Gastrocnemius medialis (tissue), 4 donors: Measurements from ENCODE around the gene GTPBP6. TPM values are rescaled to one million over a fixed set of nuclear protein-coding genes. Genes with fewer than 3 reads are reported as not detected.
A peak's percentile ranks its signal among the peaks of the same experiment; 100 is the strongest.
"Not testable (repeated sequence)": the region's sequence is repeated elsewhere in the genome, so short reads cannot be mapped to it uniquely, and the experiment has no call there.

ENCODE experiments used
- ATAC-seq, 2 donors: fragments of 150-250 bp; one replicate each; pipeline ENCODE4 v1.9.1; 2016
- DNase-seq, 2 donors: peaks; one replicate each; pipeline ENCODE4 v3.0.0-alpha.2; 2019
- H3K27ac ChIP-seq, 4 donors: fragments of 200-600 bp; sonication (generic); 1 replicate in 1 of 4; 2 replicates in 3 of 4; pipeline ENCODE4 v1.5.1; 2016 to 2018; ENCODE audit warnings: mild to moderate bottlenecking in 2 of 4, moderate library complexity in 1 of 4
- H3K27me3 ChIP-seq, 3 donors: fragments of 200-600 bp; sonication (generic) in 2 of 3; 1 replicate in 1 of 3; 2 replicates in 2 of 3; pipeline versions ENCODE4 v1.5.1 to v1.6.0; 2016 to 2019; ENCODE audit warnings: mild to moderate bottlenecking in 1 of 3, moderate library complexity in 1 of 3
- H3K36me3 ChIP-seq, 2 donors: fragments of 200-600 bp; sonication (generic) in 1 of 2; one replicate each; pipeline ENCODE4 v1.5.1; 2017 to 2018
- H3K4me1 ChIP-seq, 2 donors: fragments of 200-600 bp; sonication (generic) in 1 of 2; one replicate each; pipeline ENCODE4 v1.5.1; 2016 to 2017; ENCODE audit warnings: mild to moderate bottlenecking in 2 of 2
- H3K4me3 ChIP-seq, 4 donors: fragments of 200-600 bp; sonication (generic) in 3 of 4; 1 replicate in 1 of 4; 2 replicates in 3 of 4; pipeline ENCODE4 v1.5.1; 2016 to 2019; ENCODE audit warnings: mild to moderate bottlenecking in 2 of 4
- H3K9me3 ChIP-seq, 3 donors: fragments of 200-600 bp; sonication (generic) in 2 of 3; 1 replicate in 1 of 3; 2 replicates in 2 of 3; pipeline ENCODE4 v1.5.1; 2016 to 2019
- CTCF ChIP-seq, 5 experiments: fragments of 450-650 bp in 3 of 5; fragments of 200-600 bp in 2 of 5; sonication (generic) in 2 of 5; IDR thresholded peaks in 4 of 5; conservative IDR thresholded peaks in 1 of 5; 1 replicate in 4 of 5; 2 replicates in 1 of 5; pipeline ENCODE4 v1.5.1; 2016 to 2019; ENCODE audit warnings: antibody characterized with exemption in 5 of 5, mild to moderate bottlenecking in 3 of 5, moderate library complexity in 3 of 5
- POLR2A ChIP-seq, 2 donors: fragments of 450-650 bp; IDR thresholded peaks; one replicate each; pipeline ENCODE4 v1.6.1; 2017; ENCODE audit warnings: antibody characterized with exemption in 2 of 2, mild to moderate bottlenecking in 2 of 2, moderate library complexity in 2 of 2
- in situ Hi-C, 4 donors: fragments of 200-750 bp; cut with MboI; loops; one replicate each; pipeline versions ENCODE4 v1.15.0 to v1.8.0; 2017; ENCODE audit warnings: low sequenced_read_pairs in 4 of 4
- intact Hi-C: fragments of 100-400 bp; cut with DNase I; formaldehyde crosslinking; loops from one replicate; pipeline ENCODE4 v1.15.1; 2023; ENCODE audit warnings: low total_unique reads
- total RNA-seq, 4 donors: library from RNA; depleted of rRNA; stranded (reverse); fragments of >200 nt; gene quantifications; one replicate each; pipeline versions ENCODE4 v1.1.0 to v1.2.3, GENCODE V29; 2016

Gene GTPBP6
- total RNA-seq, 4 donors from 2014 or later: 40.1 to 79.4 (median 46.9) TPM

- Histone ChIP-seq H3K9me3 (no peaks in the 10 kb centered on the region), H3K36me3 (no peaks in the 10 kb centered on the region), H3K27me3 (peaks cover 0 to 7% (median 6%) of the 10 kb centered on the region in 3 donors), H3K4me3 (no peak overlapping the region), H3K4me1 (peaks cover 0 to 9% of the 10 kb centered on the region in 2 donors), H3K27ac (no peak overlapping the region)
- intact Hi-C loops (no loop called here), in situ Hi-C loops (loop anchor here in 1 of 4 donors (10.0 kb wide), 1 partner anchor 57 kb away; the partner anchor contains the start of gene PPP2R3B)
- no peak for ATAC-seq
- TF ChIP-seq CTCF (IDR thresholded peaks at IDR 0.05 in 4 of 5, conservative IDR thresholded peaks at IDR 0.05 in 1 of 5): no peak
- TF ChIP-seq POLR2A (IDR thresholded peaks at IDR 0.05): no peak
- DNase-seq: no peak
These were observed 9.1 kb upstream of the GTPBP6 start for GRCh38 chrX:327660-328126.

GRCh38 chrX:324664-325063 is 6.1 kb upstream of the GTPBP6 start:
- H3K9me3 ChIP-seq, H3K27ac ChIP-seq, ATAC-seq, H3K27me3 ChIP-seq, H3K36me3 ChIP-seq, intact Hi-C loops, DNase-seq, H3K4me3 ChIP-seq: not testable (repeated sequence)
- in situ Hi-C loops: loop anchor here in 1 of 4 donors (10.0 kb wide), 1 partner anchor 60 kb away; the partner anchor contains the start of gene PPP2R3B
- peaks cover 9 to 15% of the 10 kb centered on the region in 2 donors for H3K4me1 ChIP-seq

- Histone ChIP-seq H3K4me1 (peaks cover 9 to 19% of the 10 kb centered on the region in 2 donors), H3K27ac (no peak overlapping the region), H3K4me3 (no peak overlapping the region), H3K27me3 (peaks cover 0 to 7% (median 6%) of the 10 kb centered on the region in 3 donors), H3K36me3 (no peaks in the 10 kb centered on the region), H3K9me3 (no peaks in the 10 kb centered on the region)
- TF ChIP-seq CTCF (IDR thresholded peaks at IDR 0.05 in 4 of 5, conservative IDR thresholded peaks at IDR 0.05 in 1 of 5): peak in 1 of 5 experiments; percentile 30
- no peak for TF ChIP-seq POLR2A (IDR thresholded peaks at IDR 0.05)
- ATAC-seq (peak; percentile 2 to 7), DNase-seq (peak in 1 of 2 donors; percentile 25)
- intact Hi-C loops: no loop called here
- in situ Hi-C loops: loop anchor here in 1 of 4 donors (10.0 kb wide), 1 partner anchor 61 kb away; the partner anchor contains the start of gene PPP2R3B
These were observed 5.4 kb upstream of the GTPBP6 start for GRCh38 chrX:323721-324628.

- no peak for ATAC-seq
- intact Hi-C loops: no loop called here
- Histone ChIP-seq H3K9me3 (no peaks in the 10 kb centered on the region), H3K27me3 (peaks cover 0 to 7% (median 6%) of the 10 kb centered on the region in 3 donors), H3K4me1 (peaks cover 9 to 22% of the 10 kb centered on the region in 2 donors), H3K36me3 (peaks cover 0 to under 1% of the 10 kb centered on the region in 2 donors), H3K4me3 (peak overlapping the region; percentile 86 to 94 (median 90)), H3K27ac (peak overlapping the region in 3 of 4 donors; percentile 17 to 91 (median 83))
- no peak for TF ChIP-seq POLR2A (IDR thresholded peaks at IDR 0.05)
- no peak for TF ChIP-seq CTCF (IDR thresholded peaks at IDR 0.05 in 4 of 5, conservative IDR thresholded peaks at IDR 0.05 in 1 of 5)
- no peak for DNase-seq
- in situ Hi-C loops: loop anchor here in 1 of 4 donors (10.0 kb wide), 1 partner anchor 65 kb away; the partner anchor contains the start of gene PPP2R3B
These were observed 1.7 kb upstream of the GTPBP6 start for GRCh38 chrX:320126-320783.
